Activated CD8-positive, alpha-beta T cell treated with anti-CD3 and anti-CD28 coated beads for 36 hours (primary cell): Measurements from ENCODE around the gene CRACR2B. TPM values are rescaled to one million over a fixed set of nuclear protein-coding genes. Genes with fewer than 3 reads are reported as not detected.

Source experiments
- ATAC-seq: fragments of 200-7000 bp; cut with Tn5 transposase; one replicate; pipeline ENCODE4 v1.10.0; 2021; ENCODE audit warnings: mild to moderate bottlenecking, moderate library complexity
- CTCF ChIA-PET: fragments of 350-600 bp; sonication (Branson Sonifier 250); formaldehyde crosslinking; loops from one replicate; lab custom pipeline; 2021; ENCODE audit warnings: antibody characterized with exemption; lab: Charles Lee
- POLR2A ChIA-PET: fragments of 350-600 bp; sonication (Branson Sonifier 250); formaldehyde crosslinking; loops from one replicate; lab custom pipeline; 2021; ENCODE audit warnings: antibody characterized with exemption; lab: Charles Lee
- DNase-seq: peaks from one replicate; pipeline ENCODE4 v3.0.0-alpha.2; 2020
- H3K27ac Mint-ChIP-seq: one replicate; pipeline ENCODE4 v1.8.0; 2021; ENCODE audit warnings: mild to moderate bottlenecking, mixed read lengths
- H3K27me3 Mint-ChIP-seq: one replicate; pipeline ENCODE4 v1.8.0; 2021; ENCODE audit warnings: mixed read lengths
- H3K36me3 Mint-ChIP-seq: one replicate; pipeline ENCODE4 v1.8.0; 2021; ENCODE audit warnings: low read depth, mixed read lengths
- H3K4me1 Mint-ChIP-seq: one replicate; pipeline ENCODE4 v1.8.0; 2021; ENCODE audit warnings: low read depth, mixed read lengths
- H3K4me3 Mint-ChIP-seq: one replicate; pipeline ENCODE4 v1.8.0; 2021; ENCODE audit warnings: mild to moderate bottlenecking, moderate library complexity, mixed read lengths
- H3K9me3 Mint-ChIP-seq: one replicate; pipeline ENCODE4 v1.8.0; 2021; ENCODE audit warnings: mixed read lengths
- intact Hi-C: fragments of 100-400 bp; cut with micrococcal nuclease; formaldehyde crosslinking; loops from one replicate; pipeline ENCODE4 v1.10.0; 2022
- total RNA-seq, 2 experiments: library from RNA; stranded (reverse); gene quantifications; one replicate each; pipeline ENCODE4 v1.2.3, GENCODE V29; 2021
- TF ChIP-seq, protein P1 (sequence below): fragments of 200-600 bp; IDR thresholded peaks from one replicate; pipeline ENCODE4 v1.8.0; 2022; ENCODE audit warnings: antibody characterized with exemption, mild to moderate bottlenecking

The CRACR2B gene
- total RNA-seq, 2 experiments from 2014 or later = 2.1 to 2.4 TPM

- no peak for ATAC-seq
- H3K9me3 Mint-ChIP-seq = no peaks in the 10 kb centered on the region
- H3K27ac Mint-ChIP-seq = no peak overlapping the region
- H3K27me3 Mint-ChIP-seq = no peaks in the 10 kb centered on the region
- H3K36me3 Mint-ChIP-seq = peaks cover 15% of the 10 kb centered on the region
- no peak for DNase-seq
- TF ChIP-seq, protein P1, sequence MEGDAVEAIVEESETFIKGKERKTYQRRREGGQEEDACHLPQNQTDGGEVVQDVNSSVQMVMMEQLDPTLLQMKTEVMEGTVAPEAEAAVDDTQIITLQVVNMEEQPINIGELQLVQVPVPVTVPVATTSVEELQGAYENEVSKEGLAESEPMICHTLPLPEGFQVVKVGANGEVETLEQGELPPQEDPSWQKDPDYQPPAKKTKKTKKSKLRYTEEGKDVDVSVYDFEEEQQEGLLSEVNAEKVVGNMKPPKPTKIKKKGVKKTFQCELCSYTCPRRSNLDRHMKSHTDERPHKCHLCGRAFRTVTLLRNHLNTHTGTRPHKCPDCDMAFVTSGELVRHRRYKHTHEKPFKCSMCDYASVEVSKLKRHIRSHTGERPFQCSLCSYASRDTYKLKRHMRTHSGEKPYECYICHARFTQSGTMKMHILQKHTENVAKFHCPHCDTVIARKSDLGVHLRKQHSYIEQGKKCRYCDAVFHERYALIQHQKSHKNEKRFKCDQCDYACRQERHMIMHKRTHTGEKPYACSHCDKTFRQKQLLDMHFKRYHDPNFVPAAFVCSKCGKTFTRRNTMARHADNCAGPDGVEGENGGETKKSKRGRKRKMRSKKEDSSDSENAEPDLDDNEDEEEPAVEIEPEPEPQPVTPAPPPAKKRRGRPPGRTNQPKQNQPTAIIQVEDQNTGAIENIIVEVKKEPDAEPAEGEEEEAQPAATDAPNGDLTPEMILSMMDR = no peak
- intact Hi-C loops = no loop called here
- ChIA-PET CTCF (no interaction called here), POLR2A (interaction anchor here (1.5 kb wide), 1 partner anchor 13 kb away, joined by 3 read pairs; no protein-coding TSS in a partner anchor)
- H3K4me3 Mint-ChIP-seq = no peak overlapping the region
- peaks cover 21% of the 10 kb centered on the region for H3K4me1 Mint-ChIP-seq
Observed at GRCh38 chr11:792535-792821, 35.2 kb upstream of the CRACR2B start.

- intact Hi-C loops = no loop called here
- H3K9me3 Mint-ChIP-seq = no peaks in the 10 kb centered on the region
- ATAC-seq (no peak), DNase-seq (no peak)
- peaks cover 15% of the 10 kb centered on the region for H3K36me3 Mint-ChIP-seq
- peaks cover 19% of the 10 kb centered on the region for H3K4me1 Mint-ChIP-seq
- H3K4me3 Mint-ChIP-seq = no peak overlapping the region
- ChIA-PET CTCF (no interaction called here), POLR2A (interaction anchor here (1.5 to 1.6 kb wide), 2 partner anchors 13 to 17 kb away, joined by 3 to 5 read pairs; no protein-coding TSS in a partner anchor)
- H3K27me3 Mint-ChIP-seq = no peaks in the 10 kb centered on the region
- TF ChIP-seq, protein P1 = no peak
- no peak overlapping the region for H3K27ac Mint-ChIP-seq
Observed at GRCh38 chr11:792873-793272, 34.8 kb upstream of the CRACR2B start.

DNA sequence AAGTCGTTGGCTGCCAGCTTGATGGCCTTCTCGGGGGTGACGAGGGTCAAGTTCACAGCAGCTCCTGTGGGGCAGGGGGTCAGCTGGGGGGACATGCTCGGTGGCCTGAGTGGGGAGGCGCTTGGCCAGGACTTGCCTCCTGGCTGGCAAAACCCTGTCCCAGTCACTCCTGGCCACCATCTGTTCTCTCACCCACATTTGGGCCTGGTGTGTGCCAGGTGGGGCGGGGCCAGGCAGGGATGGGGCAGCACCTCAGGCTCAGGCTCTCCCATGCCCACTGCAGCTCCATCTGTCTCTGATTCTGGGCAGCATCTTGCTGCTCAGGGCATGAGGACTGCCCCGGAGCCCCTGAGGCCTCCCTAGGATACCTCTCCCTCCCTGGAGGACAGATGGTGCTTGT lies 34.2 kb upstream of the CRACR2B start:
- H3K27ac Mint-ChIP-seq = no peak overlapping the region
- H3K27me3 Mint-ChIP-seq = no peaks in the 10 kb centered on the region
- no peak for DNase-seq
- ATAC-seq = no peak
- intact Hi-C loops = no loop called here
- H3K4me3 Mint-ChIP-seq = peak overlapping the region; percentile 37
- POLR2A ChIA-PET = interaction anchor here (1.2 to 1.6 kb wide), 4 partner anchors 11 to 18 kb away, joined by 3 to 5 read pairs (median 4); no protein-coding TSS in a partner anchor
- peaks cover 15% of the 10 kb centered on the region for H3K36me3 Mint-ChIP-seq
- no peaks in the 10 kb centered on the region for H3K9me3 Mint-ChIP-seq
- TF ChIP-seq, protein P1 = no peak
- CTCF ChIA-PET = interaction anchor here (1.4 kb wide), 1 partner anchor 18 kb away, joined by 3 read pairs; no protein-coding TSS in a partner anchor
- H3K4me1 Mint-ChIP-seq = peaks cover 14% of the 10 kb centered on the region

GRCh38 chr11:794013-794765 lies 33.5 kb upstream of the CRACR2B start:
- TF ChIP-seq, protein P1 = no peak
- POLR2A ChIA-PET = interaction anchor here (0.6 to 2.8 kb wide), 6 partner anchors 8 to 66 kb away, joined by 3 to 8 read pairs (median 4); no protein-coding TSS in a partner anchor
- Mint-ChIP-seq H3K9me3 (no peaks in the 10 kb centered on the region), H3K27me3 (no peaks in the 10 kb centered on the region), H3K4me3 (peak overlapping the region; percentile 77), H3K27ac (no peak overlapping the region), H3K36me3 (peaks cover 15% of the 10 kb centered on the region), H3K4me1 (peaks cover 14% of the 10 kb centered on the region)
- intact Hi-C loops = no loop called here
- ATAC-seq (no peak), DNase-seq (no peak)
- CTCF ChIA-PET = interaction anchor here (1.4 kb wide), 1 partner anchor 19 kb away, joined by 3 read pairs; no protein-coding TSS in a partner anchor
